ENCODE results near the gene DOCK1. TPM values are rescaled to one million over a fixed set of nuclear protein-coding genes. Genes with fewer than 3 reads are reported as not detected.

DOCK1 gene
- total and polyA plus RNA-seq, 2 experiments from 2014 or later: 22.8 to 45.6 TPM

DNA sequence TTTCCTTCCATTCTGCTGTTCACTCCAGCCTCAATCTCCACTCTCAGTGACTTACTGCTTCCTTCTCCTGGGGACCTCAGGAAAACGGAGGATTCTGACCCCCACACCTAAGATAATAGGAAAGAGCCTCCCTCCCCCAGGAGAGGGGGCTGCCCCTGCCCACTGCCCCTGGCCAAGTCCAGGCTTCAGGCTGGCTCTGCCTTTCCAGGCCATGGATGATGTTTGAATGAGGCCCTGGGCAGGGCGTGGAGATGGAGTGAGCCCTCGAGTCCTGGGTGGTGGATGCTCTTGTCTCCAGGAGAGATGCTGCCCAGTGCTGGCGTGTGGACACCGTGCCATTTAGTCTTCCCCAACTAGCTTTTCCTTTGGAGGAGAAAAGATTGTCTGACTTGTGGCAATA lies 184.2 kb downstream of the DOCK1 start:
- Histone ChIP-seq H3K4me3 (no peak overlapping the region), H3F3A (ENCODE audit: insufficient read depth) (no peaks in the 10 kb centered on the region), H3K9me3 (ENCODE audit: low read depth) (no peaks in the 10 kb centered on the region), H4K20me1 (ENCODE audit: insufficient read depth) (peaks cover 3% of the 10 kb centered on the region; the same call in 1 of the 2 replicates), H3K36me3 (ENCODE audit: low read depth) (no peaks in the 10 kb centered on the region; the same call in 1 of the 2 replicates), H3K27ac (no peak overlapping the region), H3K9me2 (ENCODE audit: insufficient read depth) (no peaks in the 10 kb centered on the region), H3K79me2 (ENCODE audit: insufficient read depth) (no peaks in the 10 kb centered on the region), H3K4me2 (ENCODE audit: unreplicated experiment) (no peak overlapping the region), H3K27me3 (replicated peaks; ENCODE audit: insufficient read depth) (no peaks in the 10 kb centered on the region), H3K4me1 (ENCODE audit: insufficient read depth) (no peaks in the 10 kb centered on the region), H2AFZ (no peak overlapping the region), H3K9ac (no peak overlapping the region)
- WGBS, 2 experiments (ENCODE audit: low coverage in 1 of 2, low lambda C conversion rate in 2 of 2, missing lambda C conversion rate in 2 of 2): 95 to 99% methylated on average over 5 of the region's 5 CpGs
- no peak for DNase-seq
- in situ Hi-C loops (cut with MboI): no loop called here
- TF ChIP-seq EZH2 (IDR thresholded peaks at IDR 0.05; ENCODE audit: insufficient read depth, poor library complexity, severe bottlenecking) (no peak), EZH2phosphoT487 (IDR thresholded peaks at IDR 0.05; ENCODE audit: insufficient read depth, low read depth) (no peak)

DNA sequence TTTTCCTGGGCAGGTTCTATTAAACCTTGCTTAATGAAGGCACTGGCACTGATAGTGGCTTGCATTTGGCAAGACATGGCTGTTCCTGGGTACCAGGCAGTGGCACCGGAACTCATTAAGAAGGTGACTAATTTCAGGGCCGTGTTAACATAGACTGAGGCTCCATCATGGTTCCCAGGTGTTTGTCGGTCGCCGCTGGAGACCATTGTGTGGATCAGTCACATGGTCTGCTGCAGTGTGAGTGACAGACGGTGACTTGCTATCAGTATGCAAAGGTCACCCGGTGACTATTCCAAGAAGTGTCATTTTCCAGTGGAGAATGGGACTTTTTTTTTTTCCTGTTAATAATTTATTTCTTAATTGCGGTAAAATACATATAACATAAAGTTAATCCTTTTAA lies 184.9 kb downstream of the DOCK1 start:
- H3K9ac ChIP-seq: no peak overlapping the region
- H4K20me1 ChIP-seq (ENCODE audit: insufficient read depth): peaks cover 3% of the 10 kb centered on the region; the same call in 1 of the 2 replicates
- no peak overlapping the region for H3K4me3 ChIP-seq
- no peaks in the 10 kb centered on the region; the same call in 1 of the 2 replicates for H3K36me3 ChIP-seq (ENCODE audit: low read depth)
- no peak overlapping the region for H2AFZ ChIP-seq
- H3K27ac ChIP-seq: no peak overlapping the region
- DNase-seq: no peak
- no peaks in the 10 kb centered on the region for H3K27me3 ChIP-seq (replicated peaks; ENCODE audit: insufficient read depth)
- H3K9me3 ChIP-seq (ENCODE audit: low read depth): no peaks in the 10 kb centered on the region
- WGBS, 2 experiments (ENCODE audit: low coverage in 1 of 2, low lambda C conversion rate in 2 of 2, missing lambda C conversion rate in 2 of 2): 90 to 94% methylated on average over 8 of the region's 8 CpGs
- in situ Hi-C loops (cut with MboI): no loop called here
- no peaks in the 10 kb centered on the region for H3K4me1 ChIP-seq (ENCODE audit: insufficient read depth)
- TF ChIP-seq EZH2phosphoT487 (IDR thresholded peaks at IDR 0.05; ENCODE audit: insufficient read depth, low read depth) (no peak), EZH2 (IDR thresholded peaks at IDR 0.05; ENCODE audit: insufficient read depth, poor library complexity, severe bottlenecking) (no peak)
- no peaks in the 10 kb centered on the region for H3K9me2 ChIP-seq (ENCODE audit: insufficient read depth)
- H3K79me2 ChIP-seq (ENCODE audit: insufficient read depth): no peaks in the 10 kb centered on the region
- no peak overlapping the region for H3K4me2 ChIP-seq (ENCODE audit: unreplicated experiment)
- H3F3A ChIP-seq (ENCODE audit: insufficient read depth): no peaks in the 10 kb centered on the region

DNA sequence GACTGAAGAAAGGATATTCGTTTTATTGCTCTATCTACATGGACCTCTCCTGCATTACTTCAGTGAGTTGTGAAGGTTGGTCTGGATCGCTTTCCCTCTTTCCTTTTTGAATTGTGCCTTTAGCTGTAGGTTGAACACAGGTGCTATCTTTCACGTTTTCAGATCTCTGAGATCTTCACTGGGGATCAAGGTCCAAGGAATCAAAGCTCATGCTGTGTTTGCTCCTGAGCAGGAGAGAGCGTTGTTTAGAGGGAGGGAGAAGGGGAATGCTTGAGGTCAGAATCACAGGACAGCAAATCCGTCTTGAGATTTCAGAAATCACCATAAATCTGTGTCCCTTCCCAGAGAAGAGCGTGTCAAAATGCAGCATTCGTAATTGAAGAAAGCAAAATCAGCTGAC lies 186.1 kb downstream of the DOCK1 start:
- H2AFZ ChIP-seq: no peak overlapping the region
- H3K4me1 ChIP-seq (ENCODE audit: insufficient read depth): no peaks in the 10 kb centered on the region
- no peaks in the 10 kb centered on the region for H3K27me3 ChIP-seq (replicated peaks; ENCODE audit: insufficient read depth)
- TF ChIP-seq EZH2 (IDR thresholded peaks at IDR 0.05; ENCODE audit: insufficient read depth, poor library complexity, severe bottlenecking) (no peak), EZH2phosphoT487 (IDR thresholded peaks at IDR 0.05; ENCODE audit: insufficient read depth, low read depth) (no peak)
- no peaks in the 10 kb centered on the region for H3K79me2 ChIP-seq (ENCODE audit: insufficient read depth)
- no peak overlapping the region for H3K9ac ChIP-seq
- H3K4me2 ChIP-seq (ENCODE audit: unreplicated experiment): no peak overlapping the region
- no peaks in the 10 kb centered on the region; the same call in 1 of the 2 replicates for H3K36me3 ChIP-seq (ENCODE audit: low read depth)
- no peaks in the 10 kb centered on the region for H3F3A ChIP-seq (ENCODE audit: insufficient read depth)
- H3K27ac ChIP-seq: no peak overlapping the region
- peaks cover 3% of the 10 kb centered on the region; the same call in 1 of the 2 replicates for H4K20me1 ChIP-seq (ENCODE audit: insufficient read depth)
- DNase-seq: no peak
- no peaks in the 10 kb centered on the region for H3K9me2 ChIP-seq (ENCODE audit: insufficient read depth)
- in situ Hi-C loops (cut with MboI): no loop called here
- H3K4me3 ChIP-seq: no peak overlapping the region
- H3K9me3 ChIP-seq (ENCODE audit: low read depth): no peaks in the 10 kb centered on the region
- 90 to 91% methylated on average over 7 of the region's 7 CpGs for WGBS, 2 experiments (ENCODE audit: low coverage in 1 of 2, low lambda C conversion rate in 2 of 2, missing lambda C conversion rate in 2 of 2)

DNA sequence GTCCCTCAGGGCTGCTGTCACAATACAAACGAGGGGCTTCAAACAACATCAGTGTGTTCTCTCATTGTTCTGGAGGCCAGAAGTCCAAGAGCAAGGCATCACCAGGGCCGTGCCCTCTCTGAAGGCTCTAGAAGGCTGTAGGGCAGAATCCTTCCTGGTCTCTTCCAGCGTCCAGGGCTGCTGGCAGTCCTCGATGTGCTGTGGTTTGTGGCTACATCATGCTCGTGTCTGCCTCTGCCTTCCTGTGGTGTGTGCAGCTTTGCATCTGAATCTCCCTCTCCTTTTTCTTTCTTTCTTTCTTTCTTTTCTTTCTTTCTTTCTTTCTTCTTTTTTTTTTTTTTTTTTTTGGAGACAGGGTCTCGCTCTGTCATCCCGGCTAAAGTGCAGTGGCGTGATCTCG lies 187.7 kb downstream of the DOCK1 start:
- Histone ChIP-seq H3K9me2 (ENCODE audit: insufficient read depth) (no peaks in the 10 kb centered on the region), H2AFZ (no peak overlapping the region), H3K27ac (no peak overlapping the region), H3K4me1 (ENCODE audit: insufficient read depth) (no peaks in the 10 kb centered on the region), H3K27me3 (replicated peaks; ENCODE audit: insufficient read depth) (no peaks in the 10 kb centered on the region), H4K20me1 (ENCODE audit: insufficient read depth) (no peaks in the 10 kb centered on the region), H3K4me2 (ENCODE audit: unreplicated experiment) (no peak overlapping the region), H3K9me3 (ENCODE audit: low read depth) (no peaks in the 10 kb centered on the region), H3K36me3 (ENCODE audit: low read depth) (no peaks in the 10 kb centered on the region; the same call in 1 of the 2 replicates), H3K4me3 (no peak overlapping the region), H3F3A (ENCODE audit: insufficient read depth) (no peaks in the 10 kb centered on the region), H3K9ac (no peak overlapping the region), H3K79me2 (ENCODE audit: insufficient read depth) (no peaks in the 10 kb centered on the region)
- TF ChIP-seq EZH2phosphoT487 (IDR thresholded peaks at IDR 0.05; ENCODE audit: insufficient read depth, low read depth) (no peak), EZH2 (IDR thresholded peaks at IDR 0.05; ENCODE audit: insufficient read depth, poor library complexity, severe bottlenecking) (no peak)
- WGBS, 2 experiments (ENCODE audit: low coverage in 1 of 2, low lambda C conversion rate in 2 of 2, missing lambda C conversion rate in 2 of 2): 82 to 88% methylated on average over 9 of the region's 9 CpGs
- in situ Hi-C loops (cut with MboI): no loop called here
- DNase-seq: no peak

DNA sequence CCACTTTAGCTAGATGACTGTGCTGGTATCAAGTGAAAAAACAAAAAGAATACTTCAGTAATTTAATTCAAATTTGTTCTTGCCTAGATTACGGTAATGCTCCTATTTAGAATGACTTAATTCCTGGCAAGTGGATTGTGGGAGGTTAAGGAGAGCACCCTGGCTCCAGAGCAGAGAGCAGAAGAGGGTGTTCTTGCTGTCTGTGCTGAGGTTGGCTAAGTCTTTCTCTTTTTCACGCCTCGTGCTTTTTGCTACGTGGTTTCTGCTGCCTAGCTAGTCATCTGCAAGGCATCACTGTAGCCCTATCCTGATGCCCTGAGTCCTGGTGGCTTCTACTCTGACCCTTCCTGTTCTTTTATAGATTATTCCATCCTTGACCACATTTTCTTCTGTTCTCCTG lies 189.8 kb downstream of the DOCK1 start:
- H3K9ac ChIP-seq: no peak overlapping the region
- H3K27ac ChIP-seq: no peak overlapping the region
- no peak for DNase-seq
- H2AFZ ChIP-seq: no peak overlapping the region
- TF ChIP-seq EZH2phosphoT487 (IDR thresholded peaks at IDR 0.05; ENCODE audit: insufficient read depth, low read depth) (no peak), EZH2 (IDR thresholded peaks at IDR 0.05; ENCODE audit: insufficient read depth, poor library complexity, severe bottlenecking) (no peak)
- H3K4me1 ChIP-seq (ENCODE audit: insufficient read depth): no peaks in the 10 kb centered on the region
- in situ Hi-C loops (cut with MboI): no loop called here
- no peaks in the 10 kb centered on the region for H3K27me3 ChIP-seq (replicated peaks; ENCODE audit: insufficient read depth)
- H3K36me3 ChIP-seq (ENCODE audit: low read depth): no peaks in the 10 kb centered on the region; the same call in 1 of the 2 replicates
- H3K9me3 ChIP-seq (ENCODE audit: low read depth): no peaks in the 10 kb centered on the region
- no peaks in the 10 kb centered on the region for H3K9me2 ChIP-seq (ENCODE audit: insufficient read depth)
- H3K4me2 ChIP-seq (ENCODE audit: unreplicated experiment): no peak overlapping the region
- WGBS, 2 experiments (ENCODE audit: low coverage in 1 of 2, low lambda C conversion rate in 2 of 2, missing lambda C conversion rate in 2 of 2): 99% methylated on average over 4 of the region's 4 CpGs
- no peak overlapping the region for H3K4me3 ChIP-seq
- no peaks in the 10 kb centered on the region for H3F3A ChIP-seq (ENCODE audit: insufficient read depth)
- H3K79me2 ChIP-seq (ENCODE audit: insufficient read depth): no peaks in the 10 kb centered on the region
- H4K20me1 ChIP-seq (ENCODE audit: insufficient read depth): no peaks in the 10 kb centered on the region
